DMS 273 (cell line): ENCODE results near the gene CASKIN1.
A peak's percentile ranks its signal among the peaks of the same experiment; 100 is the strongest.

Experiments used
- DNase-seq: peaks from one replicate; lab custom pipeline; 2025; ENCODE audit not compliant: unreplicated experiment; lab: John Stamatoyannopoulos, UW

CASKIN1 gene

DNA sequence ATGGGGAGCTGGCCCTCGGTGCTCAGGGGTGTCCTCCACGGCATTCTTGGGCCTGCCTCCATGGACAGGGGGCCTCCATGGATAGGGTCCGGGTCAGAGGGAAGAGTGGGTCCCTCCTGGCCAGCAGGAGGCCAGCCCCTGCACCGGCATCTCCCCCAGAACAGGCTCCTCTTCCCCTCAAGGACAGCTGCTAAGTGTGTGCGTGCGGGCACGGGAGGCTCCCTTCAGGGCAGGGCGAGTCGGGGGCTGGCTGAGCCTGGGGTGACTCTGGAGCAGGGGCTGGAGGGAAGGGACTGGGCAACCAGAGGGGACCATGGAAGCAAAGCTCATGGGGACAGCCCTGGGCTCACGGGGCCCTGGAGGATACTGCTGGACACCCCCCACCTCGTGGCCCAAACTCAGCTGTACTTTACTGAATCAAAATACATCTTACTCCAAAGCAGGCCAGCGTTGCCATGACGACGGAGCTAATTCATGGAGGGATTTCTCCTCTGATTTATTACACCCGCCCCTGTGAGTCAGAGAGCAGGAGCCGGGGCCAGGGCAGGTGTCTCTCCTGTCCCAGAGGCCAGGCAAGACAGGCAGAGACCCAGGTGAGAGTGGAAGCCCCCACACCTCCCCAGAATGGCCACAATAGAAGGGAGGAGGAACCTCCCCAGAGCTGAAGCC is 2.1 kb downstream of the CASKIN1 start:
- peak; percentile 87 for DNase-seq

DNA sequence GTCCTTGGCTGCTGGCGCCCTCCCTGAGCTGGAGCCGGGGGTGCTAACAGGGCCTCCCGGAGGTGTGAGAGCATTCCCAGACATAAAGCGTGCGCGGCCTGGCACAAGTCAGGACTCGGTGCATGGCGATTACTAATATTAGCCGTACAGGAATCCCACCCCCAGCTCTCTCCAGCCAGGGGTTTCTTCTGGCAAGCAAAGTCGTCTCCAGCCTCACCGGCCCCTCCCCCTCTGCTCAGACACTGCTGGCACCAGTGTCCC is 5.0 kb downstream of the CASKIN1 start:
- DNase-seq: peak; percentile 38

DNA sequence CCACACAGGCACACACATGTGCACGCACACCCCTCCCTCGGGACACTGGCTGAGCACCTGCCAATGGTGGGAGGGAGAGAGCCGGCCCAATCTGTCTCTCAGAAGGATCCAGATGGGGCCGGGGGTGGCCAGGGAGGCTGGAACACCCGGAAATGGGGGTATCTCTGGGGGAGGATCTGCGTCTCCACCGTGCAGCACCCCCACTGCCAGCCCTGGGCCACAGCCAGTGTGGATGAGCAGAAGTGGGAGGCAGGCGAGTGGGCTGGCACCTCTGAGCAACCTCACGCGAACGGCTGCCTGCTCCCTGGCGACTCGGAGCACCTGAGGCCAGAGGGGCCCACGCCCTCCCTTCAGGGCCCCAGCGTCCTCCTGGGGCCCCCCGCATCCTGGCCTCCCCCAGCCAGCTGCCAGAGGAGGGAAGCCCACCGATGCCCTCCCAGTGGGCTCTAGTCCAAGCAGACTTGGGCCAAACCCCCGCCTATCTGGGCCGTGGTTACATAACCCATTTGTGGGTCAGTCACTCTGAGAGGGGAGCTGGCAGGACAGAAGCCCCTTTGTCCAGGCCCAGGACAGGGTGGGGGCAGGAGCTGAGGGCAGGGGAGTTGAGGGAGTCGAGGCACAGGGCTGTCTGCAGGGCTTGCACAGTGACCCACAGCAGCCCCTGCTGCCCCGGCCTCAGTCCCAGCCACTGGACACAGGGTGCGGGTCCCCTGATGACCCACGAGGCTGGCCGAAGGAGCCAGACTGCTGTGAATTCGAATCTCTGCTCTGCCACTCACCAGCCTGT is 5.6 kb downstream of the CASKIN1 start:
- peak; percentile 87 for DNase-seq

DNA sequence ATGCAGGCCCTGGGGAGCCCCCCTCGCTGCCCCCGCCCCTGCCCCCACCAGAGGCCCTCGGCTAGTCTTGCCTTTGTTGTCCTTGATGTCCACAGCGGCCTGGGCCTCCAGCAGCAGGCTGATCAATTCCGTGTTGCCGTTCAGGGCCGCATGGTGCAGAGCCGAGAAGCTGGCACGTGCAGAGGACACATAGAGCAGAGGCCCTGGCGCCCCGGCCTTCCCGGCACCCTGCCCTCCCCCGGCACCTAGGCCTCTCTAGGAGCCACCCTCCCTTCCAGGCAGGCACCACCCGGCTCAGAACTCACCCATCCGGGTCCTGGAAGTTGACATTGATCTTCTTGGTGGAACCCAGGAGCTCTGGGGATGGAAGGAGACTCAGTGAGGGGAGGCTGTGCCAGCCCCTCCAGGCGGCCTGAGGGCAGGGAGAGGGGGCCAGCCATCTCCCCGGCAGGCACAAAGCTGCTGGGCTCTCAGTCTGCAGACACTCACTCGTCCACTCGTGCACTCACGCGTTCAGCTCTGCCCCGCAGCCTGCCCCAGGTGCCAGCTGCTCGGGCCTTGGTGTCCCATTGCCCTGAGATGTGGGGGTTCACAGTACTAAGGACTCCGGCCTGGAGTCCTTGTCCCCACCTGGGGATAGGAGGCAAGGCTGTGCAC is 6.3 kb downstream of the CASKIN1 start:
- no peak for DNase-seq

DNA sequence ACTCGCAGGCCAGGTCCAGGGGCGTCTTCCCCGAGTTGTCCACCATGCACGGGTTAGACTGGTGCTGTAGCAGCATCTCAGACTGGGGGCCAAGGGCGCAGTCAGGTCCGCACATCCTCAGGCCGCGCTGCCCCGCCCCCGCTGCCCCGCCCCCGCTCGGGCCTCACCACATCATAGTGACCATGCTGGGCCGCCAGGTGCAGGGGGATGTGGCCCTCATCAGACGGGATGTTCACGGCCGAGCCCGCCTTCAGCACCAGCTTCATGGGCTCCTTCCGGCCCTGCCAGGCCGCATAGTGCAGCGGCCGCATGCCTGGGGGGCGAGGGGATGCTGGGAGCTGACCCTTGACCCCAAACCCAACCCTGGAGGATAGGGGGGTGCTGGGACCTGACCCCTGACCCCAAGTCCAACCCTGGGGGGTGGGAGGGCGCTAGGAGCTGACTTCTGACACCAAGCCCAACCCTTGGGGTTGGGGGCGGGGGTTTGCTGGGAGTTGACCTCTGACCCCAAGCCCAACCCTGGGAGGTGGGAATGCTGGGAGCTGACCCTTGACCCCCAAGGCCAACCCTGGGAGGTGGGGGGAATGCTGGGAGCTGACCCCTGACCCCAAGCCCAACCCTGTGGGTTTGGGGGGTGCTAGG is 7.0 kb downstream of the CASKIN1 start:
- DNase-seq: no peak

DNA sequence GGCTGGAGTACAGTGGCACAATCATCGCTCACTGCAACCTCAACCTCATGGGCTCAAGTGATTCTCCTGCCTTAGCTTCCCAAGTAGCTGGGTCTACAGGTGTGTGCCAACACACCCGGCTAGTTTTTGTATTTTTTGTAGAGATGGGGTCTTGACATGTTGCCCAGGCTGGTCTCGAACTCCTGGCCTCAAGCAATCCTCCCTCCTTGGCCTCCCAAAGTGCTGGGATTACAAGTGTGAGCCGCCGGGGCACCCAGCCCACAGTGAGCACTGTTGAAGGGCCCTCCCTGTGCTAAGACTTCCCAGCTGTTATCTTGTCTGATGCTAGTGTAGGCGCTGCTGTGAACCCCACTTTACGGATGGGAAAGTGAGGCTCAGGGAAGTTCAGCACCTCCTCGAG is 8.0 kb downstream of the CASKIN1 start:
- DNase-seq: no peak

DNA sequence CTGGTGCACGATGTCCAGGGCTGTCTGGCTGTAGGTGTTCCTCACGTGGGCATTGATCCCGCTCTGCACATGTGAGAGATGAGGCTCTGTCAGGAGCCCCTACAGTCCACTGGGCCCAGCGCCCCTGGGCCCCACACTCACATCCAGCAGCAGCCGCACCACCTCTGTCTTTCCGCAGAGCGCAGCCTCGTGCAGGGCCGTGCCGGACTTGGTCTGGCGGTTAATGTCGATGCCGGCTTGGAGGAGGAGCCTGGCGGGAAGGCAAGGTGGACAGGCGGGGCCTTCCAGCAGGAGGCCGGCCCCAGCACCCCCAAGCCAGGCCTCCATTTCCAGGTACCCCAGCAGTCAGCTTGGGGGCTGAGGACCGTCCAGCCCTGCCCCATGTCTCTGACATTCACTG is 9.2 kb downstream of the CASKIN1 start:
- DNase-seq: no peak

DNA sequence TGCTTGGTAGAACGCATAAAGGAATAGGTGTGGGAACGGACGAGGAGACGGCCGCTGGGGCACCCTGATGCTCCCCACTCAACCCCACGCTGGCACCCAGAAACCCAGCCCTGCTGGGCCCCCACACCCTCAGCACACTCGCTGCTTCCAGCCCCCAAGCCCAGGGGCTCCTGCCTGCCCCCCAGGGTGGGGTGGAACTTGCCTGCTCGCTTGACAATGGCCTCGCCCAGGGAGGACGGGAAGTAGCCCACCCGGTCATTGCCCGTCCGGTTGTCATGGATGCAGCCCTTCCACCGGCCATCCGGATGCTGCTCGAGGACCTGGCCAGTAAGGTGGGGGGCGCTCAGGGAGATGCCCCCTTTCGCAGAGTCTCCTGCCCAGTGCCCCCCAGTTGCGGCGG is 9.9 kb downstream of the CASKIN1 start:
- no peak for DNase-seq

DNA sequence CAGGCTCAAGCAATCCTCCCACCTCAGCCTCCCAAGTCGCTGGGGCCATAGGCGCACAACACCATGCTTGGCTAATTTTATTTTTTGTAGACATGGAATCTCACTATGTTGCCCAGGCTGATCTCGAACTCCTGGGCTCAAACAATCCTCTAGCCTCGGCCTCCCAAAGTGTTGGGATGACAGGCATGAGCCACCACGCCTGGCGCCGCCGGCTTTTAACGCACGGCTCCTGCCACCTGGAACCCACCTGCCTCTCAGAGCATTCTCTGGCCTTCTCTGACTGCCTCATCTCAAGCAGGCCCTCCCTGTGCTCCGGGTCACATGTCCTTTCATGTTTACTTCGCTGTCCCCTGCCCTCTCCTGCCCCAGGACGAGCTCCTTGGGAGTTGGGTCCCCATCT is 10.3 kb downstream of the CASKIN1 start:
- no peak for DNase-seq

DNA sequence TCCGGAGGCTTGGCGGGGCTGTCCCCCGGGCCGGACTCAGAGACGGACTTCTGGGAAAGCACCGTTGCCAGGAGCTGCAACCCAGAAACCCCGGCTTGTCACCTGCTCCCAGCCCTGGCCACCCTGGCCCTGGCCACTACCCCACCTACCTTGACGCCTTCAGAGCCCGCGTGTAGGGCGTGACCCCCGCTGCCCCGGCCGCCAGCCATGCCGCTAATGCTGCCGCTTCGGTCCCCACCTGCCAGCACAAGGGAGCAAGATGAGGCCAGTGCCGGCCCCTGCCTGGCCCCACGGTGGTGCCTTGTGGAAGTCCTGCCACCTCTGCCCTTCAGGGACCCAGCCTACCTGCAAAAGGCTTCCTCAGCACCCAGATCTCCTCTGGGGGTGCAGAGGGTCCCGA is 11.4 kb downstream of the CASKIN1 start:
- no peak for DNase-seq

DNA sequence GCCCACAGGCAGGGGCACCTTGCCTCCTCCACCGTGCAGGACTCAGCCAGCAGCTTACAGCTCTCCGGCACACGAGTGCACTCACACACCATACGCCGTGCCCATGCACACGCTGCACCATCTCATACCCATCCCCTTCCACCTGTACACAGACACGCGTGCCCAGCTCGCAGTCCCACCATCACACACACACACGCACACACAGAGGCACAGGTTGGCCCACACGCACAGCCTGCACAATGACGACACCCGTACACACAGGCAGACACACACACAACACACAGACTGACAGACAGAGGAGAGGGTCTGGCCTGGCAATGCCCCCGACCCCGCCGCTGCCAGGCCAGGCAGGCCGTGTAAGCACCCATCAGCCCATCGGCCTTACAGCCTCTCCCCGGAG is 12.1 kb downstream of the CASKIN1 start:
- DNase-seq: no peak

DNA sequence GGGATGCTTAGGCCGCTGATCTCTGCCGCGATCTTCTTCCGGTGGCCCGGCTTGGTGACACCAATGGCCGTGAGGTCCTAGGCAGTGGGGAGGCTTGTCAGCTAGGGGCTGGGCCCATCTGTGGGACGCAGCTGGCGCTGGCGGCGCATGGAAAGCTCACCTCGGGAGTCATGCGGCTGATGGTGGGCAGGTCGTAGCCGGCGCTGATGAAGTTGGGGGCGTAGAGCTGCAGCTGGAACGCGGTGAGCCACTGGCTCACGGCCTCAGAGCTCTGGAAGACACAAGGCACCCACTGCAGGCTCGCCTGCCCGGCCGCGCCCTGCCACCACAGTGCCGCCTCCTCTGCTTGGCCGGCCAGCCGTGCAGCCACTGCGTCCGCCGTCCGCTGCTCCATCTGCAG is 12.7 kb downstream of the CASKIN1 start:
- DNase-seq: no peak

DNA sequence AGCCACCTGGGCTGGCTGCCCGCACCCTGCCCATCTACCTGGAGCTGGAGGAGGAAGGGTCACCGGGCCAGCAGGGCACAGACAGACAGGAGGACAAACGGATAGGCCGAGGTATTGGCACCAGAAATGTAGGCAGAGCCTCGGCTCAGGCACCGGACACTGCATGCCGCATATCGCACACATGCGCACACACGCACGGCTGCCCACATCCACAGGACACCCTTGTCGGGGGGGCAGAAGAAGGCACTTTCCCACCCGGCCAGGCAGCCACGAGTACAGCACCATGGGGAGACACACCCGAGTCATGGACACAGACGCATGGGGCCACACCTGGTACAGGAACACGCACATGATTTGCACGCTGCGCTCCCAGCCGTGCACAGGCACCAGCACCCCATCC is 14.5 kb downstream of the CASKIN1 start:
- no peak for DNase-seq

DNA sequence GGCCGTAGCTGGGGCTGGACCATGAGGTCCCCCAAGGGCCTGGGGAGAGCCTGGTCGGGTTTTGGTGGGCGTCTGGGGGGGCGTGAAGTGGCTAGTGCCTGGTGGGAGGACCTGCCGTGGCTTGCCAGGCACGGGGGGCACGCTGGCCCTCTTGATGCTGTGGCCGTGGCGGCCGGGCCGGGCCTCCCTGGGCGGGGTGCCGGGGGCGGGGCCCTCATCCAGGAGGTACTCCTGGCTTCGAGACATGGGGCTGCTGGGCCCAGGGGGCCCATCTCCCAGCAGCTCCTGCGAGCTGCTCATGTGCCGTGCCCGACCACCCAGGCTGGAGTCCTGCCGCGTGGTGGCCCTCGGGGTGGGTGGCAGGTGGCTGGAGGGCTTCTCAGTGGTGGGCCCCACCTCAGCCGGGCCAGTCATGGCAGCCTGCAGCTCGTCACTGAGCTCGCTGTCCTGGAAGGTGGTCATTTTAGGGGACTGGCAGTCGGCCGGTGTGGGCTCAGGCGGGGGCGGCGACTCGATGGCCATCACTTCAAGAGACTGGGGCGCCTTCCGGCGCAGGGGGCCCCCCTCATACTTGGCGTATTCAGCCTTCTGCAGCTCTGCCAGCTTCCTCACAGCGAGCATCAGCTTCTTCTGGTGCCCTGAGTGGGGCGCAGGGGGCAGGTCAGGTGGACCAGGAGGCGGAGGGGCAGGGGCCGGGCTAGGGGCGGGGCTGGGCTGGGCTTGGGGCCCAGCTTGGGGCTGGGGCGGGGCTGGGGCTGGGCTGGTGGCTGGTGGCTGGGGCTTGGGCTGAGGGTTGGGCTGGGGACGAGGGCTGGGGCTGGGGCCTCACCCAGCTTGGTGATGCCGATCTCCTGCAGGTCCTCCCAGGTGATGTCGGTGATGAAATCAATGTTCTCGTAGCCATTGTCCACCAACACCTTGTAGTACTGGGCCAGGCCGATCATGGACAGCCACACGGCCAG is 15.2 kb downstream of the CASKIN1 start:
- DNase-seq: no peak

DNA sequence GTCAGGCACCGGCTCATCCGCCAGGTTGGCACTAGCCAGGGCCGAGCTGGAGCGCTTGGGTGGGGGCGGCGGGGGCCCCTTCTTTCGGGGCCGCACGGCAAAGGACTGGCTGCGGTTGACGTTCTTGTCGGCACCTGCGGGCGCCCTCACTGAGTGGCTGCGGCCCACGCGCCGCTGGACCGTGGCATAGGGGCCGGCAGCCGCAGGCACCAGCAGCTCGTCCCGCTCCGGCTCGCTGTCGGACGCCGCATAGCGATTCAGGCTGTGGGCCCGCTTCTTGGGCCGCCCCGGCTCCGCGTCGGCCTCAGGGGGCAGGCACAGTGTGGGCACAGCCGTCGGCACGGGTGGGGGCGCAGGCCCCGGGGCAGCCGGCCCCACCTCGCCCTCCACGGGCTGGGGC is 15.9 kb downstream of the CASKIN1 start:
- no peak for DNase-seq

DNA sequence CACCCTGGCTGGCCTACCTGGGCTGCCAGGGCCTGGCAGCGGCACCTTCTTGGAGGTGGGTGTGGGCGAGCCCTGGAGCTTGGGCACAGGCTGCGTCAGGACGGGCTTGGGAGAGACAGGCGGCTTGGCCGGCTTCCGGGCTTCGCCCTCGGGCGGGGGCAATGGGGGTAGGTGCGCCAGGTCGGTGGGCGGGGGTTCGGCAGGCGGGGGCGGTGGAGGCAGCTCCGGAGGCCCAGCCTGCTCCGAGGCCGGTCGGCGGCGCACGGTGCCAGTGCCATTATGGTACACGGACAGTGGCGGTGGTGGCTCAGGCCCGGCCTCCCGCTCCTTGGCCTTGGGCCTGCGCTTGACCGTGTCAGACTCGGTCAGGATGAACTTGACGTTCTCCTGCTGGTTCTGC is 16.8 kb downstream of the CASKIN1 start:
- DNase-seq: no peak

DNA sequence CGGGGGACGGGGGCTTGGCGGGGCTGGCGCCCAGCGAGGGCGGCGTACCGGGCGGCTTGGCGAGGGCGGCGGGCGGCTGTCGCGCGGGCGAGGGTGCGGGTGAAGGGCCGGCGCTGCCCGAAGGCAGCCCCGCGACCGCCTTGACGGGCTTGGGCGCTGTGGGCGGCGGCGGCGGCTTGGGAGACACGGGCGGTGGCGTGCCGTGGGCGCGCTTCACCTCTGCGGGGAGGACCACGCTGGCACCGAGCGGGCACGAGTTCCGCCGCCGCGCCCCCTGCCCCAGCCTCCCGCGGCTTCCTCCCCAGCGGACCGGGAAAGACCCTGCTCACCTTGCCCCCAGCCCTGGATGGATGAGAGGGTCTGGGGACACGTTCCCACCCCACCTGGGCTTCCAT is 17.3 kb downstream of the CASKIN1 start:
- DNase-seq: no peak

DNA sequence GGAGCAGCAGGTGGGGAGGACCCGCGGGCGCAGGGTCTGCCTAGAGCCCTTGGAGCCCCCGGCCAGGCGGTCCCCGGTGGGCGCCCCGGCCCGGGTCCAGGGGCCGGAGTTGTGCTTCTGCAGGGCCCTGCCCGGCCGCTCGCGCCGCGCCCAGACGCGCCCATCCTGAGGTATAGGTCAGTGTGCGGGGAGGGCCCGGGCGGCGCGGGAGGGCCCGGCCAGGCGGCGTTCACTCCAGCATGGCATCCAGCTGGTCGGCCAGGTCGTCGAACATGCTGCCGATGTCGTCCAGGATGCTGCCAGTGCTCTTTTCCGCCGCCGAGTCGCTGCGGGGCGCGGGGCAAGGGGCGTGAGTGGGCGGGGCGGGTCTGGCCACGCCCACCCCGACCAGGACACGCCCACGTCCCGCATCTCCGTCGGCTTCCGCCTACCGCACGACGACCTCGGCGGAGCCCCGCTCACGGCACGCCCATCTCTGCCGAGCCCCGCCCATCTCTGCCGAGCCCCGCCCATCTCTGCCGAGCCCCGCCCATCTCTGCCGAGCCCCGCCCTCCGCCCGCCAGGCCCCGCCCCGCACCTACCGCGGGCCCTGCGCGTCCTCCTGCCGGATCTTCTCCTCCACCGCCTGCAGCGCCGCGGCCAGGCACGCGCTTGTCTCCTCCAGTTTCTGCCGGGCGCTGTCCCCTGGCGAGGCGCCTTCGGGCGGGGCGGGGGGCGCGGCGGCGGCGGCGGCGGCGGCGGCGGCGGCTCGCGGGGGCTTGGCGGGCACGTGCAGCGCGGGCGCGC is 17.9 kb downstream of the CASKIN1 start:
- no peak for DNase-seq

DNA sequence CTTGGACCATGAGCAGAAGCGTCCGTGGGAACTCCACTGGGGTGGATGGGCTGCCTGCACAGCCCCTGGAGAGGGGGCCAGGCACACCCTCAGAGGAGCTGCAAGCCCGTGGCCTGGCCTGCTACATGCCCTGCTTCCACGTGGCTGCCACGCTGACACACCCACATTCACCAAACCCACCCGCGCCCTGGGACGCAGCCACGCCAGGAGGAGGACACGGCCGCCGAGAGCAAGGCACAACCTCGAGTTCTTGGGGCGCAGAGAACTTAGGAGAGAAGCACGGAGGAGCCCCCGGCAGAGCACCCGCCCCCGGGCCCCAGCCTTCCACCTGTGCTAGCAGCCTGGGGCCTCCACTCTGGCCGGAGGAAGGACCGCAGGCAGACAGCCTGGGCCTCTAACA is 18.8 kb downstream of the CASKIN1 start:
- no peak for DNase-seq

DNA sequence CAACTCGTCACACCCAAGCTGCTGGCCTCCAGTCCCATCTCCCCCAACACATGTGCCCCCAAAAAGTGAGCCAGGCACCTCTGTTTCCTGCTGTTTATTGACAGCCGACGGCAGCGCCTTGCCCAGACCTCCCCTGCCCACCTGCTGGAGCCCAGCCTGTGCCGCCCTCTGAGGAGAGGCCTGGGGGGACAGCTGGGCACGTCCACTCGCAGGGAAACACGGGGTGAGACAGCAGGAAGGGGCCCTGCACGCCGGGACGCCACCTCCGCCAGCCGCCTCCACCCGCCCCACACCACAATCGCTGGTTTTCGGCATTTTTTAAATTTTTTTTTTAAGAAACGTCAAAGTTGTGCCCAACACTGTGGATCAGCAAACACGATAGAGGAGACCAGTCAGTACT is 19.3 kb downstream of the CASKIN1 start:
- DNase-seq: no peak
